Ishikawa (cell line): ENCODE data around the gene TATDN2.

Experiments used
- CEBPB ChIP-seq: IDR thresholded peaks from 2 replicates; pipeline ENCODE4 v1.6.1; 2012
- CREB1 ChIP-seq: IDR thresholded peaks from 2 replicates; pipeline ENCODE4 v1.6.1; 2012; ENCODE audit warnings: low read depth
- EGR1 ChIP-seq: IDR thresholded peaks from 2 replicates; pipeline ENCODE4 v1.6.1; 2012
- EP300 ChIP-seq: IDR thresholded peaks from 2 replicates; pipeline ENCODE4 v1.6.1; 2012; ENCODE audit warnings: borderline replicate concordance
- FOXM1 ChIP-seq: IDR thresholded peaks from 2 replicates; pipeline ENCODE4 v1.6.1; 2012; ENCODE audit warnings: low read depth, borderline replicate concordance
- MAX ChIP-seq: IDR thresholded peaks from 2 replicates; pipeline ENCODE4 v1.6.1; 2012
- NFIC ChIP-seq: IDR thresholded peaks from 2 replicates; pipeline ENCODE4 v1.6.1; 2012
- RAD21 ChIP-seq: IDR thresholded peaks from 2 replicates; pipeline ENCODE4 v1.6.1; 2012; ENCODE audit warnings: low read depth
- REST ChIP-seq: IDR thresholded peaks from 2 replicates; pipeline ENCODE4 v1.6.1; 2012; ENCODE audit warnings: low read depth, mild to moderate bottlenecking
- TAF1 ChIP-seq: IDR thresholded peaks from 2 replicates; pipeline ENCODE4 v1.6.1; 2012; ENCODE audit warnings: low read depth, mild to moderate bottlenecking
- TCF12 ChIP-seq: IDR thresholded peaks from 2 replicates; pipeline ENCODE4 v1.6.1; 2012; ENCODE audit warnings: low read depth
- TEAD4 ChIP-seq: IDR thresholded peaks from 2 replicates; pipeline ENCODE4 v1.6.1; 2012
- USF1 ChIP-seq: IDR thresholded peaks from 2 replicates; pipeline ENCODE4 v1.6.1; 2012
- YY1 ChIP-seq: IDR thresholded peaks from 2 replicates; pipeline ENCODE4 v1.6.1; 2012; ENCODE audit warnings: low read depth
- ZBTB7A ChIP-seq: IDR thresholded peaks from 2 replicates; pipeline ENCODE4 v1.6.1; 2012; ENCODE audit warnings: low read depth

The TATDN2 gene

GRCh38 chr3:10299175-10299574, 50.9 kb downstream of the TATDN2 start:
- TF ChIP-seq TAF1 (no peak), EP300 (no peak), EGR1 (no peak), USF1 (no peak), TCF12 (no peak), CEBPB (no peak), REST (no peak), YY1 (no peak)

- no peak for TF ChIP-seq NFIC
- no peak for TF ChIP-seq CREB1
- no peak for TF ChIP-seq TAF1
- no peak for TF ChIP-seq EGR1
Observed at GRCh38 chr3:10299679-10300078, 51.4 kb downstream of the TATDN2 start.

GRCh38 chr3:10300087-10300486, 51.8 kb downstream of the TATDN2 start:
- TF ChIP-seq EGR1 (no peak), ZBTB7A (no peak), MAX (no peak), USF1 (no peak), RAD21 (no peak), EP300 (no peak), TCF12 (no peak), YY1 (no peak)

GRCh38 chr3:10303105-10303504, 54.8 kb downstream of the TATDN2 start:
- TF ChIP-seq YY1: no peak
- no peak for TF ChIP-seq TAF1

- TF ChIP-seq TAF1 (no peak), EP300 (no peak), RAD21 (no peak), TCF12 (no peak), TEAD4 (no peak), FOXM1 (no peak), REST (no peak), NFIC (no peak), USF1 (no peak), MAX (no peak), YY1 (no peak), CREB1 (no peak)
Observed at GRCh38 chr3:10303785-10304184, 55.5 kb downstream of the TATDN2 start.

- no peak for TF ChIP-seq TCF12
- TF ChIP-seq NFIC: no peak
- TF ChIP-seq ZBTB7A: no peak
- TF ChIP-seq RAD21: no peak
- TF ChIP-seq TEAD4: no peak
- TF ChIP-seq USF1: no peak
- TF ChIP-seq TAF1: no peak
- no peak for TF ChIP-seq EGR1
- no peak for TF ChIP-seq MAX
- TF ChIP-seq YY1: no peak
- no peak for TF ChIP-seq FOXM1
- no peak for TF ChIP-seq CREB1
Observed at GRCh38 chr3:10304905-10305304, 56.6 kb downstream of the TATDN2 start.
